ENCODE measurements around the gene PDK1. TPM values are rescaled to one million over a fixed set of nuclear protein-coding genes. Genes with fewer than 3 reads are reported as not detected.

Gene PDK1
- total RNA-seq, 1 experiment from 2014 or later = 74.7 TPM

DNA sequence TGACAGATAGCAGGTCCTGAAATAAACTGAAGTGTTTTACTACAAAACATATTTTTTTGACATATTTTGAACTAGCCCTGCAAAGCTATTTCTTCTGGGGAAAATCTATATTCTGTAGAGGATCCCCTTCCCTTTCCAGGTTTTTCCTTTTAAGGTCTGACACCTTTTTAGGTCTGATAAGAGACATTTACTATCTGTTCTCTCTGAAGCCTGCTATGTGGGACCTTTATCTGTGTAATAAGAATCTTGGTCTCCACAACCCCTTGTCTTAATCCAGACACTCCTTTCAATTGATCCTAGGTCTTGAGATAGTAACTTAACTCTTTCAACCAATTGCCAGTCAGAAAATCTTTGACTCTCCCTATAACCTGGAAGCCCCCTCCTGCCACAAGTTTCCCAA, 5.5 kb upstream of the PDK1 start:
- no peak overlapping the region for H2AK5ac ChIP-seq (ENCODE audit: insufficient read length, low read length)
- no peak overlapping the region for H3T11ph ChIP-seq (ENCODE audit: low read length)
- H3K9ac ChIP-seq (ENCODE audit: extremely low read depth, insufficient read length, low read length) = no peak overlapping the region
- no peaks in the 10 kb centered on the region for H3K79me2 ChIP-seq (ENCODE audit: insufficient read depth, low read length)
- no peak overlapping the region for H3K4ac ChIP-seq (ENCODE audit: low read depth, low read length)
- no peaks in the 10 kb centered on the region for H3K27me3 ChIP-seq (ENCODE audit: insufficient read depth, low read length)
- peaks cover 16% of the 10 kb centered on the region for H3K9me3 ChIP-seq (ENCODE audit: control insufficient read depth, low read depth, low read length)
- no peak overlapping the region for H4K8ac ChIP-seq (replicated peaks; ENCODE audit: insufficient read length, low read depth, low read length)
- peak overlapping the region; percentile 95 for H2BK5ac ChIP-seq (ENCODE audit: insufficient read length, low read length)
- no peak overlapping the region for H3K23ac ChIP-seq (ENCODE audit: insufficient read length, low read depth, low read length)
- no peak overlapping the region for H3K4me2 ChIP-seq (ENCODE audit: insufficient read depth, insufficient read length, low read length)
- no peak overlapping the region for H3K18ac ChIP-seq (ENCODE audit: insufficient read length, low read depth, low read length)
- no peak overlapping the region for H2BK120ac ChIP-seq (ENCODE audit: low read depth, low read length, poor library complexity, severe bottlenecking)
- Mint-ChIP-seq H3K36me3 (ENCODE audit: insufficient read depth in 1 of 3, low read depth in 3 of 3) (peaks cover 26 to 42% (median 39%) of the 10 kb centered on the region in 3 experiments), H3K27ac (peak overlapping the region; percentile 84 to 95 (median 86)), H3K4me3 (peak overlapping the region in 1 of 2 experiments; percentile 47; a peak in 1 of 5 replicates), H3K9me3 (peaks cover 30 to 38% of the 10 kb centered on the region in 2 experiments), H3K27me3 (ENCODE audit: low read depth) (peaks cover 3% of the 10 kb centered on the region), H3K4me1 (peaks cover 66 to 73% of the 10 kb centered on the region in 2 experiments)
- H2BK20ac ChIP-seq (ENCODE audit: low read depth, low read length, poor library complexity, severe bottlenecking) = no peak overlapping the region
- no peak overlapping the region for H3K14ac ChIP-seq (ENCODE audit: insufficient read depth, low read length)
- H3K79me1 ChIP-seq (ENCODE audit: insufficient read depth, low read depth, low read length, poor library complexity, severe bottlenecking) = no peaks in the 10 kb centered on the region
- H3K23me2 ChIP-seq (ENCODE audit: insufficient read length, low read depth, low read length, poor library complexity, severe bottlenecking) = no peaks in the 10 kb centered on the region
- peaks cover 18% of the 10 kb centered on the region; the same call in 1 of the 2 replicates for H3K4me1 ChIP-seq (ENCODE audit: insufficient read depth, low read length)
- H4K20me1 ChIP-seq (ENCODE audit: control insufficient read depth, insufficient read depth, insufficient read length) = no peaks in the 10 kb centered on the region
- peak overlapping the region; percentile 69 for H3K27ac ChIP-seq (ENCODE audit: insufficient read length, low read depth, low read length)
- DNase-seq = no peak
- no peak overlapping the region for H2BK15ac ChIP-seq (ENCODE audit: low read depth, low read length)
- no peak overlapping the region for H2AFZ ChIP-seq (ENCODE audit: low read length)
- no peak overlapping the region for H4K91ac ChIP-seq (ENCODE audit: insufficient read length, low read depth, low read length)
- TF ChIP-seq, protein P1, sequence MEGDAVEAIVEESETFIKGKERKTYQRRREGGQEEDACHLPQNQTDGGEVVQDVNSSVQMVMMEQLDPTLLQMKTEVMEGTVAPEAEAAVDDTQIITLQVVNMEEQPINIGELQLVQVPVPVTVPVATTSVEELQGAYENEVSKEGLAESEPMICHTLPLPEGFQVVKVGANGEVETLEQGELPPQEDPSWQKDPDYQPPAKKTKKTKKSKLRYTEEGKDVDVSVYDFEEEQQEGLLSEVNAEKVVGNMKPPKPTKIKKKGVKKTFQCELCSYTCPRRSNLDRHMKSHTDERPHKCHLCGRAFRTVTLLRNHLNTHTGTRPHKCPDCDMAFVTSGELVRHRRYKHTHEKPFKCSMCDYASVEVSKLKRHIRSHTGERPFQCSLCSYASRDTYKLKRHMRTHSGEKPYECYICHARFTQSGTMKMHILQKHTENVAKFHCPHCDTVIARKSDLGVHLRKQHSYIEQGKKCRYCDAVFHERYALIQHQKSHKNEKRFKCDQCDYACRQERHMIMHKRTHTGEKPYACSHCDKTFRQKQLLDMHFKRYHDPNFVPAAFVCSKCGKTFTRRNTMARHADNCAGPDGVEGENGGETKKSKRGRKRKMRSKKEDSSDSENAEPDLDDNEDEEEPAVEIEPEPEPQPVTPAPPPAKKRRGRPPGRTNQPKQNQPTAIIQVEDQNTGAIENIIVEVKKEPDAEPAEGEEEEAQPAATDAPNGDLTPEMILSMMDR (conservative IDR thresholded peaks at IDR 0.05) = no peak
- no peak overlapping the region for H4K5ac ChIP-seq (ENCODE audit: insufficient read length, low read depth, low read length)
- H2BK12ac ChIP-seq (ENCODE audit: insufficient read length, low read depth, low read length) = no peak overlapping the region
- H3K56ac ChIP-seq (ENCODE audit: insufficient read length, low read depth, low read length) = no peak overlapping the region
